Coronary artery (tissue), 2 donors: ENCODE results near the gene GCNT1.
"Not testable (repeated sequence)": the region's sequence is repeated elsewhere in the genome, so short reads cannot be mapped to it uniquely, and the experiment has no call there.

ENCODE experiments used
- DNase-seq: peaks from one replicate; pipeline ENCODE4 v3.0.0-alpha.2; 2017; ENCODE audit warnings: low spot score
- H3K27ac ChIP-seq, 2 donors: fragments of 200-600 bp; sonication (generic); one replicate each; pipeline ENCODE4 v1.5.1; 2016 to 2019
- H3K4me3 ChIP-seq: fragments of 200-600 bp; sonication (generic); 2 replicates; pipeline ENCODE4 v1.5.1; 2016; ENCODE audit warnings: mild to moderate bottlenecking, moderate library complexity
- TF ChIP-seq, protein P1 (sequence below): fragments of 200-600 bp; sonication (generic); IDR thresholded peaks from one replicate; pipeline ENCODE4 v1.5.1; 2019; ENCODE audit warnings: antibody characterized with exemption

GCNT1 gene

DNA sequence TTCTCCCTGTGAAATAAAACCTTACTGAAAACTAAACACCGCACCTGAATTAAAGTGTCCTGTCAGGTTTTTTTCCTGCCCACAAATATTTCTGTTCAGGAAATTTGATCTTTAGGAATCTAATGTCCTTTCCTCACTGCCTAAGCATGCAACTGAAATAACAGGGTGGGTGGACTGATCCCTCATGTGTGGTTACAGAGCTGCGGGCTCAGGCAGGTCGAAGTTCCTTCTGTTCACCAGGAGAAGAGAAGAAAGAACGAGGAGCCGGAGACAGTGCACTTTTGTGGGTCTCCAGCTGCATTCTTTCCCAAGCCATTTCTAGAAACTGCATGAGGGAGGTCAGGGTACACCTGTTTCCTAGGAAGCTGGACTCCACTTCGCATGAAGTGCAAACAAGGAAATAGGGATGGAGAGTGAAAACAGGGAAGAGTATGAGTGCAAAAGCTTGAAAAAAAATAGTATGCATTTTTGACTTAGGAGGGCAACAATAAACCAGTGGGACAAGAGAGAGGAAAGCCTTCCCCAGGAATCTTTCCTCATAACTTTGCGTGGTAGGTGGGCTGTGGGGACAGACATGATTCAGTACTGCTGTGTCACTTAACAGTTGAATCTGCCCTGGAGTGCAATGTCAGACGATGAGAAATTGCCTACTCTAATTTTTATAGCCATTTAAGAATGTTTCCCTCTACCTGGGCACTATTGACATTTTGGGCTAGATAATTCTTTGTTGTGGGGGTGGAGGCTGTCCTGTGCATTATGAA, 60.3 kb downstream of the GCNT1 start:
- TF ChIP-seq, protein P1, sequence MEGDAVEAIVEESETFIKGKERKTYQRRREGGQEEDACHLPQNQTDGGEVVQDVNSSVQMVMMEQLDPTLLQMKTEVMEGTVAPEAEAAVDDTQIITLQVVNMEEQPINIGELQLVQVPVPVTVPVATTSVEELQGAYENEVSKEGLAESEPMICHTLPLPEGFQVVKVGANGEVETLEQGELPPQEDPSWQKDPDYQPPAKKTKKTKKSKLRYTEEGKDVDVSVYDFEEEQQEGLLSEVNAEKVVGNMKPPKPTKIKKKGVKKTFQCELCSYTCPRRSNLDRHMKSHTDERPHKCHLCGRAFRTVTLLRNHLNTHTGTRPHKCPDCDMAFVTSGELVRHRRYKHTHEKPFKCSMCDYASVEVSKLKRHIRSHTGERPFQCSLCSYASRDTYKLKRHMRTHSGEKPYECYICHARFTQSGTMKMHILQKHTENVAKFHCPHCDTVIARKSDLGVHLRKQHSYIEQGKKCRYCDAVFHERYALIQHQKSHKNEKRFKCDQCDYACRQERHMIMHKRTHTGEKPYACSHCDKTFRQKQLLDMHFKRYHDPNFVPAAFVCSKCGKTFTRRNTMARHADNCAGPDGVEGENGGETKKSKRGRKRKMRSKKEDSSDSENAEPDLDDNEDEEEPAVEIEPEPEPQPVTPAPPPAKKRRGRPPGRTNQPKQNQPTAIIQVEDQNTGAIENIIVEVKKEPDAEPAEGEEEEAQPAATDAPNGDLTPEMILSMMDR = no peak
- Histone ChIP-seq H3K4me3 (no peak overlapping the region), H3K27ac (no peak overlapping the region)
- no peak for DNase-seq

DNA sequence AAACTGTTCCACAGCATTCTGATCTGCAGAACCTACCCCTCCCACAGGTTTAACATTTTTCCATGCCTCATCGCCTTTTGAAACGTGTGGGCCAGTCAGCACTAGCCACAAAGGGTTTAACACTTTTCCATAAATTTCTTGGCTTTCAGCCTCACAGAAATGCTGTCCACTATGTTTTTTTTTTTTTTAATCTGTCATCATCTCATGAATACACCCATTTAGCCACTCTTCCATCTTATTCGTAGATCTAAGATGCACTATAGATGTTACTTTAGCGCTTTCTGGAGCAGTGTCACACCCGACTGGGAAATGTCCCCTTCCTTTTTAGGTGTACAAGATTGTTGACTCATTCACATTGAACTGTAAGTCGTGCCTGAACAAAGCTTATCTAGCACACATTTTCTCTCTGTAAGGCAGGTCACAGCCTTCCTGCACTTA, 62.3 kb downstream of the GCNT1 start:
- DNase-seq = no peak
- Histone ChIP-seq H3K4me3 (no peak overlapping the region), H3K27ac (no peak overlapping the region)
- TF ChIP-seq, protein P1 = no peak

DNA sequence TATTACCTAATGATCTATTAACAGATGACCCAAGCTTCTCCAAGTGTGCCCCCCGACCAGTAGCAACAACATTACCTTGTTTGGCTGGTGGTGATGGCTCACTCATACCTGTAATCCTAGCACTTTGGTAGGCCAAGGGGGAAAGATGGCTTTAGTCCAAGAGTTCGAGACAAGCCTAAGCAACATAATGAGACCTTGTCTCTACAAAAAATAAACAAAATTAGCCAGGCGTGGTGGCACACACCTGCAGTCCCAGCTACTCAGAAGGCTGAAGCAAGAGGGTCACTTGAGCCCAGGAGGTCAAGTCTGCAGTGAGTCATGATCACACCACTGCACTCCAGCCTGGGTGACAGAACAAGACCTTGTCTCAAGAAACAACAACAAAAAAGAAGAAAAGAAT, 62.9 kb downstream of the GCNT1 start:
- DNase-seq = no peak
- H3K27ac ChIP-seq = no peak overlapping the region
- TF ChIP-seq, protein P1 = no peak
- H3K4me3 ChIP-seq = no peak overlapping the region

DNA sequence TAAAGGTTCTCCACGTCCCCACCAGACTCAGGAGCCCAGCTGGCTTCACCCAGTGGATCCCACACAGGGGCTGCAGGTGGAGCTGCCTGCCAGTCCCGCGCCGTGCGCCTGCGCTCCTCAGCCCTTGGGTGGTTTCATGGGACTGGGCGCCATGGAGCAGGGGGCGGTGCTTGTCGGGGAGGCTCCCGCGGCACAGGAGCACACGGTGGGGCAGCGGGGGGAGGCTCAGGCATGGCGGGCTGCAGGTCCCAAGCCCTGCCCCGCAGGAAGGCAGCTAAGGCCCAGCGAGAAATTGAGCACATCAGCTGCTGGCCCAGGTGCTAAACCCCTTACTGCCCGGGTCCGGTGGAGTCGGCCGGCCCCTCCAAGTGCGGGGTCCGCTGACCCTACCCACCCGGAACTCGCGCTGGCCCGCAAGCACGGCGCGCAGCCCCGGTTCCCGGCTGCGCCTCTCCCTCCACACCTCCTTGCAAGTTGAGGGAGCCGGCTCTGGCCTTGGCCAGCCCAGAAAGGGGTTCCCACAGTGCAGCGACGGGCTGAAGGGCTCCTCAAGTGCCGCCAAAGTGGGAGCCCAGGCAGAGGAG, 64.7 kb downstream of the GCNT1 start:
- not testable (repeated sequence) for DNase-seq, H3K4me3 ChIP-seq, H3K27ac ChIP-seq

DNA sequence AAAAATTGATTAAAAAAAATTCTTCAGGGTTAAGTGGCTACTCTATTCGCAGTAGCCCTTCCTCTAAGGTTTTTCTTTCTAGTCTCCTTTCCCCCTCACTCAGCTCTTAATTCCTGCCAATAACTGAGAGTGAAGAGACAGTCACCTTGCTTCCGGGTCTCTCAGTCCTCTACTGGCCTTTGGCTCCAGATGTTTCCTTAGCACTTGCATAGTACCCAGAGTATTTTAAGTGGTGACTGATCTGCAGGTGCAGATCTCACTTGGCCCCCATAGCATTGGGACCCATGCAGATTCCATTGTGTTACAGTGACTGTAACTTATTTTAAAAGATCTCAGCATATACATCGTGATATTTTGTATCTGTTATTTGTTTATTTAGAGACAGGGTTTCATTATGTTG, 66.2 kb downstream of the GCNT1 start:
- TF ChIP-seq, protein P1 = no peak
- H3K4me3 ChIP-seq = no peak overlapping the region
- no peak for DNase-seq
- no peak overlapping the region for H3K27ac ChIP-seq

DNA sequence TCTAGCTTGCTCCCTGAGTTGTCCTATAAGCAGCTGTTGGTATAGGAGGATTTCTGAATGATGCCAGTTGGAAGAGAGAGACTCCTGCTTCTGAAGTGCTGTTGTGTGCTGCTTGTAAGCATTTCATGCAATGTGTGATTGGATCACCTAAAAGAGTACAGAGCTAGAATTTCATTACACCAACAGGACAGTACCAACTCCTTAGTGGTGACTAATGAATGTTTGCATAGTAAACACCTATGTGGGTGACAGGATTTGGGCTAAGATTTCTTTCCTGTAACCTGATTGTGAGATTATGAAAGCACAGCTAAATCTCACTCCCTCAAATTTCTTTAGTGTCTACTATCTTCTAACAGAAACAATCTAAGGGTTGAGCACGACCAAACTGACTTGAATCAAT, 67.0 kb downstream of the GCNT1 start:
- Histone ChIP-seq H3K27ac (no peak overlapping the region), H3K4me3 (no peak overlapping the region)
- TF ChIP-seq, protein P1 = no peak
- no peak for DNase-seq

DNA sequence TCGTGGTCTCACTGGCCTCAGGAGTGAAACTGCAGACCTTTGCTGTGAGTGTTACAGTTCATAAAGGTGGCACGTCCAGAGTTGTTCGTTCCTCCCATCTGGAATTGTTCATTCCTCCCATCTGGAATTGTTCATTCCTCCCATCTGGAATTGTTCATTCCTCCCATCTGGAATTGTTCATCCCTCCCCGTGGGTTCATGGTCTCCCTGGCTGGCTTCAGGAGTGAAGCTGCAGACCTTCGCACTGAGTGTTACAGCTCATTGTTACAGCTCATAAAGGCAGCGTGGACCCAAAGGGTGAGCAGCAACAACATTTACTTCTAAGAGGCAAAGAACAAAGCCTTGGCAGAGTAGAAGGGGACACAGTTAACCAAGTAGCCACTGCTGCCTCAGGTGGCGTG, 69.1 kb downstream of the GCNT1 start:
- Histone ChIP-seq H3K27ac (no peak overlapping the region), H3K4me3 (no peak overlapping the region)
- TF ChIP-seq, protein P1 = no peak
- DNase-seq = no peak
